ENCODE measurements around the gene KCNK17. TPM values are rescaled to one million over a fixed set of nuclear protein-coding genes. Genes with fewer than 3 reads are reported as not detected.

KCNK17 gene
- total and polyA plus RNA-seq, 4 donors: 2.6 to 6.0 (median 3.4) TPM

GRCh38 chr6:39338397-39338796 is 24.2 kb upstream of the KCNK17 start:
- Histone ChIP-seq H3K27me3 (ENCODE audit: control insufficient read depth in 3 of 3, insufficient read depth in 3 of 3, low read length in 2 of 3) (no peaks in the 10 kb centered on the region), H3K36me3 (ENCODE audit: control insufficient read depth in 4 of 4, insufficient read depth in 4 of 4, low read length in 4 of 4) (no peaks in the 10 kb centered on the region), H3K27ac (ENCODE audit: low read depth in 1 of 2, low read length in 1 of 2) (no peak overlapping the region), H3K9me3 (ENCODE audit: control insufficient read depth in 4 of 4, insufficient read depth in 3 of 4, low read length in 3 of 4) (no peaks in the 10 kb centered on the region), H3K9ac (ENCODE audit: insufficient read depth in 1 of 2, low read length in 2 of 2) (no peak overlapping the region), H3K4me1 (ENCODE audit: control insufficient read depth in 5 of 5, insufficient read depth in 5 of 5, low read length in 5 of 5) (peaks cover 0 to 49% (median 20%) of the 10 kb centered on the region in 5 donors), H3K4me3 (no peak overlapping the region)
- TF ChIP-seq CTCF (IDR thresholded peaks at IDR 0.05; ENCODE audit: control extremely low read depth, extremely low read depth): no peak
- no peak for ATAC-seq (ENCODE audit: insufficient read depth, low FRiP score)
- WGBS, 2 donors: 33 to 62% methylated on average over 5 of the region's 5 CpGs
- DNase-seq: no peak

GRCh38 chr6:39335780-39336545 is 21.7 kb upstream of the KCNK17 start:
- Histone ChIP-seq H3K4me1 (ENCODE audit: control insufficient read depth in 5 of 5, insufficient read depth in 5 of 5, low read length in 5 of 5) (peaks cover 0 to 29% (median 18%) of the 10 kb centered on the region in 5 donors), H3K4me3 (no peak overlapping the region), H3K9ac (ENCODE audit: insufficient read depth in 1 of 2, low read length in 2 of 2) (no peak overlapping the region), H3K27ac (ENCODE audit: low read depth in 1 of 2, low read length in 1 of 2) (no peak overlapping the region), H3K27me3 (ENCODE audit: control insufficient read depth in 3 of 3, insufficient read depth in 3 of 3, low read length in 2 of 3) (no peaks in the 10 kb centered on the region), H3K36me3 (ENCODE audit: control insufficient read depth in 4 of 4, insufficient read depth in 4 of 4, low read length in 4 of 4) (no peaks in the 10 kb centered on the region), H3K9me3 (ENCODE audit: control insufficient read depth in 4 of 4, insufficient read depth in 3 of 4, low read length in 3 of 4) (no peaks in the 10 kb centered on the region)
- DNase-seq (no peak), ATAC-seq (ENCODE audit: insufficient read depth, low FRiP score) (no peak)
- WGBS, 2 donors: 14 to 37% methylated on average over 5 of the region's 5 CpGs
- TF ChIP-seq CTCF (IDR thresholded peaks at IDR 0.05; ENCODE audit: control extremely low read depth, extremely low read depth): no peak

- ATAC-seq (ENCODE audit: insufficient read depth, low FRiP score): no peak
- no peak overlapping the region for H3K27ac ChIP-seq (ENCODE audit: low read depth in 1 of 2, low read length in 1 of 2)
- H3K4me3 ChIP-seq: no peak overlapping the region
- peaks cover 0 to 12% (median under 1%) of the 10 kb centered on the region in 5 donors for H3K4me1 ChIP-seq (ENCODE audit: control insufficient read depth in 5 of 5, insufficient read depth in 5 of 5, low read length in 5 of 5)
- no peaks in the 10 kb centered on the region for H3K9me3 ChIP-seq (ENCODE audit: control insufficient read depth in 4 of 4, insufficient read depth in 3 of 4, low read length in 3 of 4)
- TF ChIP-seq CTCF (IDR thresholded peaks at IDR 0.05; ENCODE audit: control extremely low read depth, extremely low read depth): no peak
- H3K9ac ChIP-seq (ENCODE audit: insufficient read depth in 1 of 2, low read length in 2 of 2): no peak overlapping the region
- H3K27me3 ChIP-seq (ENCODE audit: control insufficient read depth in 3 of 3, insufficient read depth in 3 of 3, low read length in 2 of 3): no peaks in the 10 kb centered on the region
- 82 to 88% methylated on average over 7 of the region's 7 CpGs for WGBS, 2 donors
- no peak for DNase-seq
- H3K36me3 ChIP-seq (ENCODE audit: control insufficient read depth in 4 of 4, insufficient read depth in 4 of 4, low read length in 4 of 4): no peaks in the 10 kb centered on the region
Measured at GRCh38 chr6:39333644-39334438, 19.6 kb upstream of the KCNK17 start.

All from lung (tissue), 12 donors.